ENCODE results near the gene NFASC.

Gene NFASC

DNA sequence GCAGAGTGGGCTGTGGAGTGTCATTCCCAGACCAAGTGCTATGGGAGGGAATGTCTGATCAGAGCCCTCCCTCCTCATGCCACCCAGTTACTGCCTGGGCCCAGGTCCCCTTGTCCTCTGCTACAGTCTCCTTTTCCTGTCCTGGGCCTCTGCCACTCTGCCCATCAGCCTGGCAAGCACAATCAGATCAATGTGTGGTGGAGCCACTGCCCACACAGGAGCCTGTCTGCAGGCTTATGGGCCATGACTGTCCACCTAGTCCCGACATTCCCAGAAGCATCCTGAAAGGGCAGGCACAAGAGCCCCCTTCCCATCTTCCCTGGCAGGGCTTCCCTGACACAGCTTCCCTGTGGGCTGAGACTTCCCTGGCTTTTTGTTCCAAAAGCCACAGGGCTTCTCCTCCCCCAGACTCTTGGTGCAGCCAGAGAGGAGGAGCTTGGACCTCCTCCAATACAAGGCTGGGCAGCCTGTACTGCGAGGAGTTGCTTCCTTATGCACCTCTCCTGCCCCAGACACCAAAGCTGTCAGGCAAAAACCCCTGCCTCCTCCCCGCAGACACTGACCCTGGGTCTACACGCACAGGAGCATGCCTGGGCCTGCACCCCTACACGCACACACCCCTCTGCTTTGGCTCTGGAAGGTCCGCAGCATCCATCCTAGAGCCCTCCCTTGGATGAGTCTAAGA is 143.2 kb downstream of the NFASC start:
- no peak for TF ChIP-seq Cebpa-rat (IDR thresholded peaks at IDR 0.05)
- peaks cover 0 to 32% (median 24%) of the 10 kb centered on the region in 10 experiments; a peak in 14 of 20 replicates for H3K4me1 ChIP-seq
- no peak overlapping the region for H3K9ac ChIP-seq
- peaks cover 0 to 23% (median 0%) of the 10 kb centered on the region in 11 experiments; a peak in 2 of 22 replicates for H4K20me1 ChIP-seq
- H3K4me2 ChIP-seq: peak overlapping the region in 8 of 11 experiments; percentile 9 to 58 (median 20); a peak in 9 of 22 replicates
- H3K27me3 ChIP-seq: peaks cover 0 to 9% (median 0%) of the 10 kb centered on the region in 11 experiments; a peak in 4 of 22 replicates
- no peak overlapping the region for H3K27ac ChIP-seq
- no peaks in the 10 kb centered on the region for H3K36me3 ChIP-seq
- no peak overlapping the region for H3K4me3 ChIP-seq
- no peaks in the 10 kb centered on the region for H3K9me3 ChIP-seq (replicated peaks in 1 of 11)

DNA sequence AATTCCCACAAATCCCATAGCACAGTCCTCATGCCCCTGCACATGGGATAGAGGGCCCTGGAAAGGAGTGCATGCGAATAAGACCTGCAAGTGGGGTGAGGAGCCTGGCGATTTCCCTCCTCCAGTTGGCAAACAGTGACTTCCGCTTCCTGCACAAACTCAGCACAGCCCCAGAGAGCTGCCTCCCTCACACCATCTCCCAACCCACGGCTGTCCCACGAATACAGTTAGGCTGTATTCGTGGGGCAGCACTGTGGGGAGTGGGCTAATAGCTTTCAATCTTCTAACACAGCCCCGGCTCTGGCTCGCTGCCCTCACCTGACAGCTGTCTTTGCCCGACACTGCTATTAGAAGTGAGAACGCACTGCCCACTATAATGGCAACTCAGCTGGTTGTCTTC is 144.1 kb downstream of the NFASC start:
- H3K4me2 ChIP-seq: peak overlapping the region in 7 of 11 experiments; percentile 9 to 58 (median 21); a peak in 8 of 22 replicates
- H3K4me1 ChIP-seq: peaks cover 0 to 32% (median 24%) of the 10 kb centered on the region in 10 experiments; a peak in 14 of 20 replicates
- H3K36me3 ChIP-seq: no peaks in the 10 kb centered on the region
- H3K9ac ChIP-seq: no peak overlapping the region
- H3K27me3 ChIP-seq: peaks cover 0 to 9% (median 0%) of the 10 kb centered on the region in 11 experiments; a peak in 4 of 22 replicates
- H4K20me1 ChIP-seq: peaks cover 0 to 23% (median 0%) of the 10 kb centered on the region in 11 experiments; a peak in 2 of 22 replicates
- H3K27ac ChIP-seq: no peak overlapping the region
- no peak for TF ChIP-seq Cebpa-rat (IDR thresholded peaks at IDR 0.05)
- no peaks in the 10 kb centered on the region for H3K9me3 ChIP-seq (replicated peaks in 1 of 11)
- no peak overlapping the region for H3K4me3 ChIP-seq

DNA sequence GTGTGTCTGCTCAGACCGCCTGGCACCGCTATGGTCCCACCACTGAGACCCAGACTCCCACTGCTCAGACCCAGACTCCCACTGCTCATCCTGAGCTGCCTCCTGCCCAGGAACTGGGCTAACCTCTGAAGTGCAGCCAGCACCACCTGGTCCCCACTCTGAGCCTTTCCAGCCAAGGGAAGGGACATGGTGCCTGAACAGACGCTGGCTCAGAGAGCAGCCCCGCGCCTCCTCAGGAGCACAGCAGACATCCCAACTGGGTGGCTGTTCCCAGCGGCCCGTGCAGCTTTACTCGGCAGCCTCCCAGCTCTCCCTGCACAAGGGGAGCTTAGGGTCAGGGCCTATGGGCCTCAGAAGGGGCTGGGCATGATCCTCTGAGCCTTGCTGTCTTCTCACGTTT is 144.6 kb downstream of the NFASC start:
- Histone ChIP-seq H3K9ac (no peak overlapping the region), H4K20me1 (peaks cover 0 to 23% (median 0%) of the 10 kb centered on the region in 11 experiments; a peak in 2 of 22 replicates), H3K4me2 (no peak overlapping the region), H3K4me1 (peaks cover 0 to 32% (median 24%) of the 10 kb centered on the region in 10 experiments; a peak in 14 of 20 replicates), H3K36me3 (no peaks in the 10 kb centered on the region), H3K27me3 (peaks cover 0 to 9% (median 0%) of the 10 kb centered on the region in 11 experiments; a peak in 4 of 22 replicates), H3K27ac (no peak overlapping the region), H3K4me3 (no peak overlapping the region), H3K9me3 (replicated peaks in 1 of 11) (no peaks in the 10 kb centered on the region)
- no peak for TF ChIP-seq Cebpa-rat (IDR thresholded peaks at IDR 0.05)

DNA sequence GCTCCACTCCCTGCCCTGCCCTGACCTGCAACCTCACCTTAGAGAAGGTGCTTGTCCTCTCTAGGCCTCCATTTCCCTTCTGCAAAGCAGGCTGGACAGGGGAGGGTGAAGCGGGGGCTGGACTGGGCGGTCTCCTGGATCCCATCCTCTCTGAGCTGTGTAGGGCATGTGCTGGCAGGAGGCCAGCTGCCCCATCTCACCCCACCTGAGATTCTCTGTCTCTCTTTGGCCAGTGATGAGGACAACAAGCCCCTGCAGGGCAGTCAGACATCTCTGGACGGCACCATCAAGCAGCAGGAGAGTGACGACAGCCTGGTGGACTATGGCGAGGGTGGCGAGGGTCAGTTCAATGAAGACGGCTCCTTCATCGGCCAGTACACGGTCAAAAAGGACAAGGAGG is 145.4 kb downstream of the NFASC start:
- H3K4me2 ChIP-seq: no peak overlapping the region
- H3K4me3 ChIP-seq: no peak overlapping the region
- no peaks in the 10 kb centered on the region for H3K36me3 ChIP-seq
- no peak for TF ChIP-seq Cebpa-rat (IDR thresholded peaks at IDR 0.05)
- peaks cover 0 to 32% (median 24%) of the 10 kb centered on the region in 10 experiments; a peak in 14 of 20 replicates for H3K4me1 ChIP-seq
- no peak overlapping the region for H3K27ac ChIP-seq
- no peak overlapping the region for H3K9ac ChIP-seq
- peaks cover 0 to 23% (median 0%) of the 10 kb centered on the region in 11 experiments; a peak in 2 of 22 replicates for H4K20me1 ChIP-seq
- H3K27me3 ChIP-seq: peaks cover 0 to 9% (median 0%) of the 10 kb centered on the region in 11 experiments; a peak in 4 of 22 replicates
- H3K9me3 ChIP-seq (replicated peaks in 1 of 11): no peaks in the 10 kb centered on the region

GRCh38 chr1:205016584-205016983 is 145.9 kb downstream of the NFASC start:
- Histone ChIP-seq H4K20me1 (peaks cover 0 to 23% (median 0%) of the 10 kb centered on the region in 11 experiments; a peak in 2 of 22 replicates), H3K9ac (no peak overlapping the region), H3K9me3 (replicated peaks in 1 of 11) (no peaks in the 10 kb centered on the region), H3K4me1 (peaks cover 0 to 32% (median 24%) of the 10 kb centered on the region in 10 experiments; a peak in 14 of 20 replicates), H3K4me3 (no peak overlapping the region), H3K4me2 (no peak overlapping the region), H3K36me3 (no peaks in the 10 kb centered on the region), H3K27ac (no peak overlapping the region), H3K27me3 (peaks cover 0 to 9% (median 0%) of the 10 kb centered on the region in 11 experiments; a peak in 4 of 22 replicates)
- no peak for TF ChIP-seq Cebpa-rat (IDR thresholded peaks at IDR 0.05)

GRCh38 chr1:205017001-205017400 is 146.3 kb downstream of the NFASC start:
- H3K9me3 ChIP-seq (replicated peaks in 1 of 11): no peaks in the 10 kb centered on the region
- H4K20me1 ChIP-seq: peaks cover 0 to 23% (median 0%) of the 10 kb centered on the region in 11 experiments; a peak in 2 of 22 replicates
- H3K27me3 ChIP-seq: peaks cover 0 to 9% (median 0%) of the 10 kb centered on the region in 11 experiments; a peak in 4 of 22 replicates
- H3K4me1 ChIP-seq: peaks cover 0 to 28% (median 21%) of the 10 kb centered on the region in 10 experiments; a peak in 14 of 20 replicates
- H3K4me2 ChIP-seq: no peak overlapping the region
- no peak overlapping the region for H3K9ac ChIP-seq
- TF ChIP-seq Cebpa-rat (IDR thresholded peaks at IDR 0.05): no peak
- no peaks in the 10 kb centered on the region for H3K36me3 ChIP-seq
- H3K4me3 ChIP-seq: no peak overlapping the region
- no peak overlapping the region for H3K27ac ChIP-seq

GRCh38 chr1:205017766-205018165 is 147.1 kb downstream of the NFASC start:
- Histone ChIP-seq H3K4me3 (no peak overlapping the region), H4K20me1 (peaks cover 0 to 22% (median 0%) of the 10 kb centered on the region in 11 experiments; a peak in 2 of 22 replicates), H3K9ac (no peak overlapping the region), H3K4me2 (no peak overlapping the region), H3K27me3 (peaks cover 0 to 9% (median 0%) of the 10 kb centered on the region in 11 experiments; a peak in 4 of 22 replicates), H3K27ac (no peak overlapping the region), H3K9me3 (replicated peaks in 1 of 11) (no peaks in the 10 kb centered on the region), H3K36me3 (no peaks in the 10 kb centered on the region), H3K4me1 (peaks cover 0 to 21% (median 13%) of the 10 kb centered on the region in 10 experiments; a peak in 14 of 20 replicates)
- no peak for TF ChIP-seq Cebpa-rat (IDR thresholded peaks at IDR 0.05)

GRCh38 chr1:205018381-205018780 is 147.7 kb downstream of the NFASC start:
- no peaks in the 10 kb centered on the region for H3K9me3 ChIP-seq (replicated peaks in 1 of 11)
- no peaks in the 10 kb centered on the region for H3K36me3 ChIP-seq
- H3K27me3 ChIP-seq: peaks cover 0 to 8% (median 0%) of the 10 kb centered on the region in 11 experiments; a peak in 4 of 22 replicates
- no peak overlapping the region for H3K4me2 ChIP-seq
- no peak overlapping the region for H3K27ac ChIP-seq
- no peak overlapping the region for H3K9ac ChIP-seq
- TF ChIP-seq Cebpa-rat (IDR thresholded peaks at IDR 0.05): no peak
- H4K20me1 ChIP-seq: peaks cover 0 to 16% (median 0%) of the 10 kb centered on the region in 11 experiments; a peak in 2 of 22 replicates
- H3K4me3 ChIP-seq: no peak overlapping the region
- H3K4me1 ChIP-seq: peaks cover 0 to 14% (median 11%) of the 10 kb centered on the region in 10 experiments; a peak in 14 of 20 replicates

DNA sequence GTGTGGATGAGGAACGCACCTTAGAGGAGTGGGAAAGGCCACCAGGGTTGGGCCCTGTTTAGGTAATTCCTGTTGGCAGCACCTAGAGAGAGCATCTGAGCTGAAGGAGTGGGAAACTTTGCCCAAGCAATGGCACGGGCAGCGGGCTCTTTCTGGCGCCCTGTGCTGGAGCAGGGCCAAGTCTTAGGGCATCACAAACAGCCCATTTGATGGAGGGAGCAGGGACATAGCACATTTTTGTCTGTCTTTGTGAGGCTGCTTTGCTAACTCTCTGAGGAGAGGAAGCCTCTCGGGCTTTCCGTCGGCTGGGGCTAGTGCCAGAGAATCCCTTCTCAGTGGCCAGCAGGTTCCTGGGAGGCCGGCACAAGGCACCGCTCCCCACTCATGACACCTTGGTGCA is 149.8 kb downstream of the NFASC start:
- H3K36me3 ChIP-seq: no peaks in the 10 kb centered on the region
- TF ChIP-seq Cebpa-rat (IDR thresholded peaks at IDR 0.05): no peak
- H3K9ac ChIP-seq: no peak overlapping the region
- H3K27me3 ChIP-seq: peaks cover 0 to 2% (median 0%) of the 10 kb centered on the region in 11 experiments; a peak in 1 of 22 replicates
- H3K4me2 ChIP-seq: no peak overlapping the region
- no peaks in the 10 kb centered on the region for H3K9me3 ChIP-seq (replicated peaks in 1 of 11)
- no peak overlapping the region for H3K4me3 ChIP-seq
- H3K4me1 ChIP-seq: no peaks in the 10 kb centered on the region
- H4K20me1 ChIP-seq: peaks cover 0 to 13% (median 0%) of the 10 kb centered on the region in 11 experiments; a peak in 2 of 22 replicates
- no peak overlapping the region for H3K27ac ChIP-seq

Data from BLaER1 treated with 17β-estradiol and CSF1 and Interleukin-3, amounts not matched to agents 10 nM and 100 nM (cell line).